ENCODE results near the gene HBQ1.
"Not testable (repeated sequence)": the region's sequence is repeated elsewhere in the genome, so short reads cannot be mapped to it uniquely, and the experiment has no call there.

HBQ1 gene

GRCh38 chr16:176006-176405 is 4.3 kb upstream of the HBQ1 start:
- not testable (repeated sequence) for DNase-seq (ENCODE audit: low read depth, low spot score)

- not testable (repeated sequence) for DNase-seq (ENCODE audit: low read depth, low spot score)
Observed at GRCh38 chr16:176477-177382, 3.5 kb upstream of the HBQ1 start, which contains the start of gene HBA1. HBA1 (plus strand) TSS chr16:176680; CDS start chr16:176717, 37 bp downstream.

DNA sequence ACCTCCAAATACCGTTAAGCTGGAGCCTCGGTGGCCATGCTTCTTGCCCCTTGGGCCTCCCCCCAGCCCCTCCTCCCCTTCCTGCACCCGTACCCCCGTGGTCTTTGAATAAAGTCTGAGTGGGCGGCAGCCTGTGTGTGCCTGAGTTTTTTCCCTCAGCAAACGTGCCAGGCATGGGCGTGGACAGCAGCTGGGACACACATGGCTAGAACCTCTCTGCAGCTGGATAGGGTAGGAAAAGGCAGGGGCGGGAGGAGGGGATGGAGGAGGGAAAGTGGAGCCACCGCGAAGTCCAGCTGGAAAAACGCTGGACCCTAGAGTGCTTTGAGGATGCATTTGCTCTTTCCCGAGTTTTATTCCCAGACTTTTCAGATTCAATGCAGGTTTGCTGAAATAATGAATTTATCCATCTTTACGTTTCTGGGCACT is 2.9 kb upstream of the HBQ1 start:
- no peak for DNase-seq (ENCODE audit: low read depth, low spot score)

- DNase-seq (ENCODE audit: low read depth, low spot score) = no peak
Observed at GRCh38 chr16:177981-178667, 2.1 kb upstream of the HBQ1 start.

DNA sequence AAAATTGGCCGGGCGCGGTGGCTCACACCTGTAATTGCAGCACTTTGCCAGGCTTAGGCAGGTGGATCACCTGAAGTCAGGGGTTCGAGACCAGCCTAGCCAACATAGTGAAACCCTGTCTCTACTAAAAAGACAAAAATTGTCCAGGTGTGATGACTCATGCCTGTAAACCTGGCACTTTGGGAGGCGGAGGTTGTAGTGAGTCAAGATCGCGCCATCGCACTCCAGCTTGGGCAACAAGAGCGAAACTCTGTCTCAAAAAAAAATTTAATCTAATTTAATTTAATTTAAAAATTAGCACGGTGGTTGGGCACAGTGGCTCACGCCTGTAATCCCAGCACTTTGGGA is 1.6 kb upstream of the HBQ1 start:
- no peak for DNase-seq (ENCODE audit: low read depth, low spot score)

GRCh38 chr16:179211-180092 is 807 bp upstream of the HBQ1 start:
- no peak for DNase-seq (ENCODE audit: low read depth, low spot score)

GRCh38 chr16:180681-181564 is 664 bp downstream of the HBQ1 start:
- peak; percentile 87 for DNase-seq (ENCODE audit: low read depth, low spot score)

DNA sequence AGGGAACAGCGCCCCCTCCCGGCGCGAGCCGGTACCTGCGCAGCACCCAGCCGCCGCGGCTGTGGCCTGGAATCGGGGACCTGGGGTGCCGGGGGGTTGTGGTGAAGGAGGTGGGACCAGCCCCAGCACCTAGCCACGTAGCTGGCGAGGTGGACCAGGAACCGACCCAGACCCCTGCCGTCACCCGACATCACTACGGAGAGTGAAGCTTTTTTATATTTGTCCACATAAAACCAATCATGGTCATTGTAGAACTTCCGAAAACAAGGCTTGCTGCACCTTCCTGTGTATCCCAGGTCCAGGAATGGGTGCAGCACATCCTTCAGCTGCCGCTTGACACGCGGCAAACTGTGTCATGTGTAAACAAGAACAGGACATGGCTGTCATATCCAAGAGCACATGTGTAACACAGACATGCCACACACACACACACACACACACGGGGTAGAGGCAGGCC is 1.3 kb downstream of the HBQ1 start:
- DNase-seq (ENCODE audit: low read depth, low spot score) = no peak

DNA sequence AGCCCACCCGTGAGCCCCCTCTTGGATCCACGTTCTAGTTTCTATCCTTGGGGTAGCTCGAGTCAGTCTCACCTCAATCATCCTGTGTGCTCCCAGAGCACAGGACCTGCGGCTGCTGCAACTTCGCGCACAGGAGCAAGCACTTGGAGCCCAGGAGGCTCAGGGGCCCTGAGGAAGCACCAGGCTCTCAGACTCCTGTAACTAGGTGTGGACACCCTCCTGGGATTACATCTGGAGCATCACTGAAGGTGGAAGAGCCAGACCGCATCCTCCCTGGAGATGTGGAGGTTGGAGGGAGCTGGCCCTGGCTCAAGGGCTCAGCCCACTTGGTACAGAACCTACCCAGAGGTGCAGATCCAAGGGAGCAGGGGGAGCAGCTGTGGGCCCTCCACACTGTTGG is 2.7 kb downstream of the HBQ1 start:
- no peak for DNase-seq (ENCODE audit: low read depth, low spot score)

DNA sequence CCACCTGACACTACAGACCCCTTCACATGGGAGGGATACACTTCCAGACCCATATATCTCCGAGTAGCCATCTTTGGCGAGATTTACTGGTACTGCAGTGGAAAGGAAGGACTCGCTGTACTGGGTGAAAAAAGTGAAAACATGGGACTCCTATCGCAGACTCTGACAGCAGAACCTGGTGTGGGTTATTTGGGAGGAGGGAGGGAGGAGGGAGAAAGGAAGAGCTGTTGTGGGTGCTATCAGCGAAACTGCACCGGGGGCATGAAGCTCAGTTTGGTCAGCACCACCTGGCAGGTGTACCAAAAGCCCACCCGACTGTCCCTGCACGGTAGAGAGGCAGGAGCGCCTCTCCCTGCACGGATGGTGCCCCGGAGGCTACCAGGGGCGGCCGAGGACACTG is 5.0 kb downstream of the HBQ1 start:
- DNase-seq (ENCODE audit: low read depth, low spot score) = no peak

DNA sequence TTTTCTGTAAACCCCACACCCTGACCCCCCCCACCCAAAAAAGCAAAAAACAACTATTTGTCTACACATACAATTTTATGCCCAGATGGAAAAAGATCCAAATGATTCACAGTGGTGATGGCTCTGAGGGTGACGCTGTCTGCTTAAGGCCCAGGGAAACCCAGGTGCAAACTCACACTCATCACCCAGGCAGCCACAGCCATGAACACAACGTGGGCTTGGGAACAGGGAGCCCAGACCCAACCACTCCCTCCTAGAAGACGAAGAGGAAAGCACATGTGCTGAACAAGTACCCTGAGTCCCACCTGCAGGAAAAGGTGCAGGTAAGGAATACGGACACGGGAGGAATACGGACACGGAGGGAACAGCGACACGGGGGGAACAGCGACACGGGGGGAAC is 5.4 kb downstream of the HBQ1 start:
- DNase-seq (ENCODE audit: low read depth, low spot score) = no peak

GRCh38 chr16:187330-187729 is 7.1 kb downstream of the HBQ1 start:
- DNase-seq (ENCODE audit: low read depth, low spot score) = no peak

DNA sequence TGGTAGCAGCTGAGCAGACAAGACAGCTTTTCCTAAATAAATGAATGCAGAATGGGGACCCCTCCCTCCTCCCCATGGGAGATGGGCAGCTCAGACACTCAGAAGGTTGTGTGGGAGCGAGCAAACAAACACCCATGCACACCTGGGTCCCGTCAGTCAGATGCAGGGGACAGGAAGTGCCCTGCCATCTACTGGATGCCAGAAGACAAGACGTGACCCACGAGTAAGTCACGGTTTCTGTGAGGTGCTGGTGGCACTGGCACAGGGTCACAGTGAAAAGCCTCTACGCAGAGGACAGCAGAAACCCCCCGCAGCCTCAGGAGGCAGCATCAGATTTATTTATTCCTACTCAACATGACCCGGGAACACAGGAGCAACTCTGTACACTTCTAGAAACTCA is 8.4 kb downstream of the HBQ1 start:
- no peak for DNase-seq (ENCODE audit: low read depth, low spot score)

- DNase-seq (ENCODE audit: low read depth, low spot score) = no peak
Observed at GRCh38 chr16:189604-190186, 9.4 kb downstream of the HBQ1 start.

- DNase-seq (ENCODE audit: low read depth, low spot score) = peak; percentile 9
Observed at GRCh38 chr16:191831-192230, 11.6 kb downstream of the HBQ1 start.

GRCh38 chr16:192686-193085 is 12.4 kb downstream of the HBQ1 start:
- DNase-seq (ENCODE audit: low read depth, low spot score) = no peak

- DNase-seq (ENCODE audit: low read depth, low spot score) = no peak
Observed at GRCh38 chr16:193441-193840, 13.2 kb downstream of the HBQ1 start.

GRCh38 chr16:194516-194915 is 14.3 kb downstream of the HBQ1 start:
- peak; percentile 18 for DNase-seq (ENCODE audit: low read depth, low spot score)

GRCh38 chr16:200388-200787 is 20.1 kb downstream of the HBQ1 start:
- peak; percentile 58 for DNase-seq (ENCODE audit: low read depth, low spot score)

DNA sequence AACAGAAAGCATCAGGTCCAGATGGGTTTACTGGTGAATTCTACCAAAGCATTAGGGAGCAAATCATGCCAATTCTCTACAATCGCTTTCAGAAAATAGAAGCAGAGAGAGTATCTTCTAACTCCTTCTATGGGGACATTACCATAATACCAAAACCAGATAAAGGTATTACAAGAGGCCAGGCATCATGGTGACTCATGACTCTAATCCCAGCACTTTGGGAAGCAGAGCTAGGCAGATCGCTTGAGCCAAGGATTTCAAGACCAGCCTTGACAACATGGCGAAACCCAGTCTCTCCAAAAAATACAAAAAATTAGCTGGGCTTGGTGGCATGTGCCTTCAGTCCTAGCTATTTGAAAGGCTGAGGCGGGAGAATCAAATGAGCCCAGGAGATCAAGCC is 23.0 kb downstream of the HBQ1 start:
- DNase-seq (ENCODE audit: low read depth, low spot score) = no peak

All from astrocyte of the hippocampus (primary cell).